VCaP (cell line): ENCODE results near the gene RGS14.

ENCODE experiments used
- H3K27ac ChIP-seq: fragments of 450-650 bp; 2 replicates; pipeline ENCODE4 v1.5.1; 2017
- TF ChIP-seq, protein P1 (sequence below): fragments of 450-650 bp; conservative IDR thresholded peaks from 2 replicates; pipeline ENCODE4 v1.5.1; 2017; ENCODE audit warnings: mild to moderate bottlenecking, moderate library complexity

The RGS14 gene

DNA sequence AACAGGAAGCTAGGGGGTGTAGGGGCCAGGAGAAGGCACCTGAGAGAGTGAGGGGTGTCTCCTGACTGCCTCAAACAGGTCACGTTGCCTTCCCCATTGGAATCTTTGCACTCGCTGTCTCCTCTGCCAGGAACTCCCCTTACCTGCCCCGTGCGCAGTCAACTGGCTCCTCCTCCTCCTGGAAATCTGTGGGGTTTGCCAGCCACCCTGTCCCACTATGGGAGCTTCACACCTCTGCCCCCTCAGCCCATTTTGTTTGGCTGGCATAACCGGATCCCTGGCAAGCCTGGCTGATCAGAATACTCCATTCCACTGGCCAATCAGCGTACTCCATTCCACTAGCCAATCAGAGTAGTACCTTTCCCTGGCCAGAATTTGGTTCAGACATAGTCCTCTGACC, 16.1 kb downstream of the RGS14 start:
- TF ChIP-seq, protein P1, sequence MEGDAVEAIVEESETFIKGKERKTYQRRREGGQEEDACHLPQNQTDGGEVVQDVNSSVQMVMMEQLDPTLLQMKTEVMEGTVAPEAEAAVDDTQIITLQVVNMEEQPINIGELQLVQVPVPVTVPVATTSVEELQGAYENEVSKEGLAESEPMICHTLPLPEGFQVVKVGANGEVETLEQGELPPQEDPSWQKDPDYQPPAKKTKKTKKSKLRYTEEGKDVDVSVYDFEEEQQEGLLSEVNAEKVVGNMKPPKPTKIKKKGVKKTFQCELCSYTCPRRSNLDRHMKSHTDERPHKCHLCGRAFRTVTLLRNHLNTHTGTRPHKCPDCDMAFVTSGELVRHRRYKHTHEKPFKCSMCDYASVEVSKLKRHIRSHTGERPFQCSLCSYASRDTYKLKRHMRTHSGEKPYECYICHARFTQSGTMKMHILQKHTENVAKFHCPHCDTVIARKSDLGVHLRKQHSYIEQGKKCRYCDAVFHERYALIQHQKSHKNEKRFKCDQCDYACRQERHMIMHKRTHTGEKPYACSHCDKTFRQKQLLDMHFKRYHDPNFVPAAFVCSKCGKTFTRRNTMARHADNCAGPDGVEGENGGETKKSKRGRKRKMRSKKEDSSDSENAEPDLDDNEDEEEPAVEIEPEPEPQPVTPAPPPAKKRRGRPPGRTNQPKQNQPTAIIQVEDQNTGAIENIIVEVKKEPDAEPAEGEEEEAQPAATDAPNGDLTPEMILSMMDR = no peak
- peak overlapping the region; percentile 34; the same call in 1 of the 2 replicates for H3K27ac ChIP-seq

DNA sequence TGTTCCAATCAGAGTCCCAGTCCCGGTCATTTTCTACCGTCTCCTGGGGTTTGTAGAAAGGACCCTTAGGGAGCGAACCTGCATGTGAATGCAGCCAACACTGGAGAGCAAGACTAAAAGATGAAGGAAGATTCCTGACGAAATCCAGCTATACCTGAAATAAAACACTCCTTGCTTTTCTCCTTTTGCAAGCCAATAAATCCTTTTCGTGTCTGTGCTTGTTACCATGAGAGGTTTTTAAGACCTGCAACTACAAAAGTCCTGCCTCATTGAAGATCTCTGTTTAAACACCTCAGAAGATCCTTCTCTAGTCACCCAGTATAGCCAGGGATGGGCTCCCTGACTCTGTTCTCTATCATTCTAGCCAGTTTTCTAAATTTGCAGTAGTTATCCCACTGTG, 16.5 kb downstream of the RGS14 start:
- H3K27ac ChIP-seq = peak overlapping the region; percentile 34; the same call in 1 of the 2 replicates
- TF ChIP-seq, protein P1 = no peak

DNA sequence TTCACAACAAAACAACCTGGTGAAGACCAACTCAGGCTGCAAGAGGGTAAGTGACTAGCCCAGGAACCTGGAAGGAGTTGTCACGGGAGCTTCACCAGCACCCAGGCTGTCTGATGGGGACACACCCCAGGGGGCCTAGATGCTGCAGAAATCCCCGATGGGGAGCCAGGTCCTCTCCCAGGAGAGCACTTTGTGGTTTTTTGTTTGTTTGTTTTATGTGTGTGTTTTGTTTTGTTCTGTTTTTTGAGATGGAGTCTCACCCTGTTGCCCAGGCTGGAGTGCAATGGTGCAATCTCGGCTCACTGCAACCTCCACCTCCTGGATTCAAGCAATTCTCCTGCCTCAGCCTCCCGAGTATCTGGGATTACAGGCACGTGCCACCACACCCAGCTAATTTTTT, 17.8 kb downstream of the RGS14 start:
- peak overlapping the region; percentile 50; the same call in 1 of the 2 replicates for H3K27ac ChIP-seq

DNA sequence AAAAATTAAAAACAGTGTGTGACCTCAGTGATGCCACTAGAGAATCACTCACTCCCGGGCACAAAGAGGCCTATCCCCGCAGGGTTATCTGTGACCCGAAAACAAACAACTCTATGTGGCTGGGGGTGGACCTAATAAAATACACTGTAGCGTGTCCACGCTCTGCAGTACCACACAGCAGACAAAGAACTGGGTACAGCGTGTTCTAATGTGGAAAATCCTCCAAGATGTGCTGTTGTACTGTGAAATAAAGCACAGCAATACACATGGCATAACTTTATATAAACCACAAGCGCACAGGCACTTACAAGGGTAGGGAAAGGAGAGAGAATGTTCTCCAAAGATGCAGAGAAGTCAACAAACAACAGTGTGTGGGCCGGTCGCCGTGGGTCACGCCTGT, 18.4 kb downstream of the RGS14 start:
- TF ChIP-seq, protein P1 = 0 out of 2 replicates have a peak, but pooled peaks have one; percentile 15

DNA sequence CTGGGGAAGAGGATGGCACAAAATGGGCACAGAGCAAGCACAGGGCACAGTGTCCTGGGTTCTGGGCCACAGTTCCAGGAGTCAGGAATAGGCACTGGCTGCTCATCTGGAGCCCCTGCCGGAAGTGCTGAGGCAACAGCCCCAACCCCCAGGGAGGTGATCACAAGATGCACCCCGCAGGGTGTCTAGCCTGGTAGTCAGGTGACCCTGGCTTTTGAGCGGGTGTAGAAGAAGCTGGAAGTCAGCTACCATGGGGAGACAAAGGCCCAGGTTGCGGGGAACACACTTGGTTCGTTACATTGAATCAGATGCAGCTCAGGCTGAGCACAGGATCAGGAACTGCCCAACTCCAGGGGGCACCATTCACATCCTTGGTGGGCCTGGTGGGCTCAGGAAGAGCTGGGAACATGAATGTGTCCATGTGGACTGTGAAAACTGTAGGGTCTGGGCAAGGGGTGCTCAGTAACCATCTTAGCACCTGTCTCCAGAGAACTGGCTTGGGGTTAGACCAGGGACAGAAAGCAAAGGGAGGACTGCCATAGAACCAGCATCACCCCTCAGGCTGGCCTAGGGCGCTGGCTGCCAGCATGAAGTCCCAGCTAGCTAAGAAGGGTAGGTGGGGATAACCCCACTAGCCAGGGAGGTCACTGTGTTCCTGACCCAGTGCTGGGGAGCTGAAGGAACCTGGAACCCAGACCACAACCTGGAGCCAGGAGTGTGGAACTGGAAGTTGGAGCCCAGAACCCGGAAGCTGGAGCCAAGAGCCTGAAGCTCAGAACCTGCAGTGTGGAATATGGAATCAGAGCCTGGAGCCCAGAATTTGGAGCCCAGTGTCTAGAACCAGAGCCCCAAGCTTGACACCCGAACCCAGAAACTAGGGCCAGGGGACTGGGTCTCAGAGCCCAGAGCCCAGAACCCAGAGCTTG, 20.4 kb downstream of the RGS14 start:
- no peak overlapping the region for H3K27ac ChIP-seq
- TF ChIP-seq, protein P1 = no peak

More for the DNA sequence above, 18.4 kb downstream of the RGS14 start:
- peak overlapping the region; percentile 50 for H3K27ac ChIP-seq

DNA sequence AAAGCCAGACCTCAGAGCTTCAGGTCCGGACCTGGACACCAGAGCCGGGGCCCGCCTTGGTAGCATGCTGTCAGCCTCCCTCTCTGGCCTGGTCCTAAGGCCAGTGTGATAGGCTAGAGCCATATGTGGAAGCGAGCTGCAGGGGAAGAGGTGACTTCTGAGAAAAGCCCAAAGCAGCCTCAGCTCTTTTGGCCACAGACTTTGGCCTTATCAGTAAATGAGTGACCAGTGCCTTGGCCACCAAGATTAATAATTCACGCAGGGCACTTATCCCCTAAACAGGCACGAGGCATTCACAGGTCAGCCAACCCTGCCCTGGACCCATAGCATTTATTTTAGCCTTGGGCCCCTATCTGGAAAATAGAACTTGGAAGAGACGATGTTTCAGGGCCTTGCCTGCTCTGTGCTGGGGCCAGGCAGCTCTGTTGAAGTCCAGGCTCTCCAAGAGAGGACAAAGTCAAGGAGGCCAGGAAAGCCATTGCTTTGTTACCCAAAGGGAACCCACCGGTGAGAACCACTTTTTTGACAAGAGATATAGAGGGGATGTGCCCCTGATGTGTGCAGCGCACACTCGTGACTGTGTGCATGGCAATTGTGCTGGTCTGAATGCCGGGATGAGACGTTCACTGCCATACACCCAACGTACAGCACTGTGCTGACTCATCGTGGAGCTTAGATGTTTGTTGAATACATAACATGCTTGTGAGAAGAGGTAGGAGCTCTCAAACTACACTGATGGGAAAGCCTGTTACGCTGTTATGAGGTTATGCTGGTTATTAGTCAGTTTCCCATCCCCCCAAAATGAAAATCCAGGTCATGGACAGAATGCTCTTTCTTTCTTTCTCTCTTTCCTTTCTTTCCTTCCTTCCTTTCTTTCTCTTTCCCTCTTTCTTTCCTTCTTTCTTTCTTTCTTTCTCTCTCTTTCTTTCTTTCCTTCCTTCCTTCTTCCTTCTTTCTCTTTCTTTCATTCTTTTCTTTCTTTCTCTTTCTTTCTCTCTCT, 21.5 kb downstream of the RGS14 start:
- H3K27ac ChIP-seq = no peak overlapping the region
- TF ChIP-seq, protein P1 = no peak

DNA sequence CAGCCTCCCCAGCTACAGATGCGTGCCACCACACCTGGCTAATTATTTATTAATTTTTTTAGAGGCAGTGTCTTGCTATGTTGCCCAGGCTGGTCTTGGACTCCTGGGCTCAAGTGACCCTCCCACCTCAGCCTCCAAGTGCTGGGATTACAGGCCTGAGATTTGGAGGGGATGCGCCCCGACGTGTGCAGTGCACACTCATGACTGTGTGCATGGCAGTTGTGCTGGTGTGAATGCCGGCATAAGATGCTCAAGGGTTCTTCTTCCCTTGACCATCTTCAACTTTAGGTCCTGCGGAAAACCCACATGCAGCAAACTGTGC, 23.0 kb downstream of the RGS14 start:
- H3K27ac ChIP-seq = no peak overlapping the region

More for the DNA sequence above, 23.0 kb downstream of the RGS14 start:
- TF ChIP-seq, protein P1 = no peak
